Ammon's horn (tissue), 1 donor: ENCODE data around the gene HMGCR.

ENCODE experiments used
- DNase-seq: peaks from one replicate; pipeline ENCODE4 v3.0.0-alpha.2; 2016; ENCODE audit warnings: low spot score

Gene HMGCR

GRCh38 chr5:75381456-75381855 is 44.4 kb downstream of the HMGCR start:
- DNase-seq: no peak

- no peak for DNase-seq
Measured at GRCh38 chr5:75384218-75384617, 47.2 kb downstream of the HMGCR start.

- no peak for DNase-seq
Measured at GRCh38 chr5:75387806-75388205, 50.8 kb downstream of the HMGCR start.

- DNase-seq: no peak
Measured at GRCh38 chr5:75389430-75389829, 52.4 kb downstream of the HMGCR start.

GRCh38 chr5:75395277-75395676 is 58.3 kb downstream of the HMGCR start:
- DNase-seq: no peak

- DNase-seq: no peak
Measured at GRCh38 chr5:75405296-75405695, 68.3 kb downstream of the HMGCR start.
